Measurements from ENCODE around the gene BMPR1A.

Gene BMPR1A

DNA sequence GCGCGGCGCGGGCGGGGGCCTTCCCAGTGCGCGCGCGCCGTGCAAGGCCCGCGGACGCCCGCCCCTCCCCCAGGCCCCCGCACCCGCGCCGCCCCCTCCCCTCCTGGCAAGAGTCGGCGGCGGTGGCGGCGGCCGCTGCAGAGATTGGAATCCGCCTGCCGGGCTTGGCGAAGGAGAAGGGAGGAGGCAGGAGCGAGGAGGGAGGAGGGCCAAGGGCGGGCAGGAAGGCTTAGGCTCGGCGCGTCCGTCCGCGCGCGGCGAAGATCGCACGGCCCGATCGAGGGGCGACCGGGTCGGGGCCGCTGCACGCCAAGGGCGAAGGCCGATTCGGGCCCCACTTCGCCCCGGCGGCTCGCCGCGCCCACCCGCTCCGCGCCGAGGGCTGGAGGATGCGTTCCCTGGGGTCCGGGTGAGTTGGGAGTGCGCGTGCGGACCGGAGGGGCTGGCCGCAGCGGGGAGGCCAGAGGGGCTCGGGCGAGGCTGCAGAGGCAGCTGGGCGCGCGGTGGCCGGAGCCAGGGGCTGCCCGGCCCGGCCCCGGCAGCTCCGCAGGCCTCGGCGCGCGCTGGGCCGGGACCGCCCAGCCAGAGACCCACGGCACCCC, at the start of gene BMPR1A:
BMPR1A (plus strand) TSS at position 109 of the 602 bp plus-strand sequence. CDS start 119,400 bp downstream, outside the sequence.
- DNase-seq (ENCODE audit: extremely low read depth, low read depth): no peak
- peak within 1 kb of the TSS; percentile 85 for H3K4me3 ChIP-seq (replicated peaks; ENCODE audit: low read depth, low read length)

DNA sequence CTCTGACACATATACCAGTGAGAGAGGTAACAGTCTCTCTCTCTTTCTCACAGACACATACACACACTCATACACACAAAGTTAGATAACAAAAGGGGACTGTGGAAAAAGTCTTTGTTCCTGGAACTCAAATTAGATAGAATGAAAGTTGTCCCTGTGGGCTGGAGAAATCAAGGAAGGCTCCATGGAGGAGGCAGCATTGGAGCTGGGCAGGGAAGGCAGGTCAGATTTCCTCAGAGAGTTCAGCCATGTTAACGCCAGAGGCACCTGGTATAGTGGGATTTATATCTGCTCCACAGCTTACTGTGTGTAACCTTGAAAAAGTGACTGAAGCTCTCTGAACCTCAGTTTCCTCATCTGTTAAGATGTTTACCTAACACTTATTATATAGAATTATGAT, 49.4 kb upstream of the BMPR1A start:
- H3K4me3 ChIP-seq (replicated peaks; ENCODE audit: low read depth, low read length): no peak overlapping the region
- no peak for DNase-seq (ENCODE audit: extremely low read depth, low read depth)
- TF ChIP-seq, protein P1, sequence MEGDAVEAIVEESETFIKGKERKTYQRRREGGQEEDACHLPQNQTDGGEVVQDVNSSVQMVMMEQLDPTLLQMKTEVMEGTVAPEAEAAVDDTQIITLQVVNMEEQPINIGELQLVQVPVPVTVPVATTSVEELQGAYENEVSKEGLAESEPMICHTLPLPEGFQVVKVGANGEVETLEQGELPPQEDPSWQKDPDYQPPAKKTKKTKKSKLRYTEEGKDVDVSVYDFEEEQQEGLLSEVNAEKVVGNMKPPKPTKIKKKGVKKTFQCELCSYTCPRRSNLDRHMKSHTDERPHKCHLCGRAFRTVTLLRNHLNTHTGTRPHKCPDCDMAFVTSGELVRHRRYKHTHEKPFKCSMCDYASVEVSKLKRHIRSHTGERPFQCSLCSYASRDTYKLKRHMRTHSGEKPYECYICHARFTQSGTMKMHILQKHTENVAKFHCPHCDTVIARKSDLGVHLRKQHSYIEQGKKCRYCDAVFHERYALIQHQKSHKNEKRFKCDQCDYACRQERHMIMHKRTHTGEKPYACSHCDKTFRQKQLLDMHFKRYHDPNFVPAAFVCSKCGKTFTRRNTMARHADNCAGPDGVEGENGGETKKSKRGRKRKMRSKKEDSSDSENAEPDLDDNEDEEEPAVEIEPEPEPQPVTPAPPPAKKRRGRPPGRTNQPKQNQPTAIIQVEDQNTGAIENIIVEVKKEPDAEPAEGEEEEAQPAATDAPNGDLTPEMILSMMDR (IDR thresholded peaks at IDR 0.05; ENCODE audit: low read depth, low read length, missing control alignments): no peak

More for the DNA sequence above, at the start of gene BMPR1A:
- TF ChIP-seq, protein P1 (IDR thresholded peaks at IDR 0.05; ENCODE audit: low read depth, low read length, missing control alignments): no peak

DNA sequence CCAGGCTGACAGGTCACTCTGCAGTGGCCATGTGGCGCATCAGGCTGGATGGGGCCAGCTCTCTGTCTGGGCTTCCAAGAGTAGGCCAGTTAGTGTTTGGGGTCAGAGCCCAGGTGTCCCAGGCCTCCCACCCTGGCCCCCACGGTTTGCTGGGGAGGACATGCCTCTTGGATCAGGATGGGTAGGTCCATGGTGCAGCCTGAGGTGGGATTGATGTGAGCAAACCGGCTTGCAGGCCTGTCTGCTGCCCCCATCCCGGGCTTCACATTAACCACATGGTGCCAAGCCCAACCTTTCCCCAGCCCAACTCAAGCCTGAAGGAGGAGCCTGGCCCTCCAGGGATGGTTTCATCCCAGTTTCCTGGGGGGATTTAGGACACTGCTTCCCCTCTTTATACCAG, 48.9 kb upstream of the BMPR1A start:
- no peak for DNase-seq (ENCODE audit: extremely low read depth, low read depth)
- TF ChIP-seq, protein P1 (IDR thresholded peaks at IDR 0.05; ENCODE audit: low read depth, low read length, missing control alignments): no peak
- no peak overlapping the region for H3K4me3 ChIP-seq (replicated peaks; ENCODE audit: low read depth, low read length)

DNA sequence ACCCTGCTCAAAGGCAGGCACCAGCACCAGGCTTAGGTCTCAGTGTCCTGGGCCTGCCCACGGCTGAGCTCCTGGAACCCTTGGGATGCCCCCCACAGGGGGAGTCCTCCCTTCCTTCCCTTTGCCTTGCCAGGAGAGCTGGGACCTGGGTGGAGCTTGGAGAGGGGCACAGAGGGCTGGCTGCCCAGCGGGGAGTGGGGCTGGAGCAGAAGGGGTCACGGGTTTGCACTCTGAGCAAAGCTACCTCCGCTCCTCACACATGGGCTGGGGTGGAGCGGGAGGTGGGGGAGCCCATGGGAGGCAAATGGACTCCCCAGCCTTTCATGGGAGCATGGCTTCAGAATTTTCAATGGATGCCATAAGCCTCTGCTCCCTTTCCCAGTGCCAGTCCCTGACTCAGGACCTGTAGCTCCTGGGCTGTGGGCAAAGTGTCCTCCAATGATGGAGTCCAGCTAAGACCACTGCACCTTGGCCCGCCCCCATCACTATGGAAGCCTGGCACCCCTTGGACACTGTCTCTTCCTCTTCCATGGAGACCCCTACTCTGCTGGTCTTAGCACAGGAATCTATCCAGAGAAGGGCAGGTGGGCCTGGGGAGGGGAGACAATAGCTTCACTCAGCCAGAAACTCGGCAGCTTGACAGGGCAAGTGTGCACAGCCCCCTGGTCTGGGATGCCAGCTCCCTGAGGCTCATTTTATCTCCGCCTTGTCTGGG, 48.2 kb upstream of the BMPR1A start:
- no peak for DNase-seq (ENCODE audit: extremely low read depth, low read depth)
- TF ChIP-seq, protein P1 (IDR thresholded peaks at IDR 0.05; ENCODE audit: low read depth, low read length, missing control alignments): no peak
- H3K4me3 ChIP-seq (replicated peaks; ENCODE audit: low read depth, low read length): no peak overlapping the region

DNA sequence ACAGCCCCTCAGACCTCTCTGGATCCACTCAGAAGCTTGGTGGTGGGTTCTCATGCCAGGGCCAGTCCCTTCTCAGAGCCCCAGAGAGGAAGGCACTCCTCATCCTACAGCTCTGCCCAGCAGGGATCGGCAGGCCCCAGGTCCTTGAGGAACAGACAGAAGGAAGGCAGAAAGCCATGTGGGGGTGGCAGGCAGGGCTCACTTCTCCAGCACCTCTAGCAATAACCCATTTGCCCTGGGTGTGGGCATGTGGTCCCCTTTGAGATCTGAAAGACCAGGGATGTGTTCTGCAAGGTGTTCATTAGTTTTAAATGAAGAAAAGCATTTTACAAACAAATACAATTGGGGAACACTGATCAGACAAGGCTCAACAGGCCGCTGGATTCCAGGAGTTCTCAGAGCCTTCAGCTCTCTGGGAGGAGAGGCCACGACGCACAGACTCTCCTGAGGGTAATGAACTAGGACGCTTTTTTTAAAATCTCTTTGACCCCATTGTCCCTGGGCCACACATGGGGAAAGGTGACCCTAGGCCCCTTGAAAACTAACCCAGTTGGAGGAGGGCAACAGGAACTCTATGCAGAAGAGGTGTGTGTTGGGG, 47.5 kb upstream of the BMPR1A start:
- DNase-seq (ENCODE audit: extremely low read depth, low read depth): no peak

DNA sequence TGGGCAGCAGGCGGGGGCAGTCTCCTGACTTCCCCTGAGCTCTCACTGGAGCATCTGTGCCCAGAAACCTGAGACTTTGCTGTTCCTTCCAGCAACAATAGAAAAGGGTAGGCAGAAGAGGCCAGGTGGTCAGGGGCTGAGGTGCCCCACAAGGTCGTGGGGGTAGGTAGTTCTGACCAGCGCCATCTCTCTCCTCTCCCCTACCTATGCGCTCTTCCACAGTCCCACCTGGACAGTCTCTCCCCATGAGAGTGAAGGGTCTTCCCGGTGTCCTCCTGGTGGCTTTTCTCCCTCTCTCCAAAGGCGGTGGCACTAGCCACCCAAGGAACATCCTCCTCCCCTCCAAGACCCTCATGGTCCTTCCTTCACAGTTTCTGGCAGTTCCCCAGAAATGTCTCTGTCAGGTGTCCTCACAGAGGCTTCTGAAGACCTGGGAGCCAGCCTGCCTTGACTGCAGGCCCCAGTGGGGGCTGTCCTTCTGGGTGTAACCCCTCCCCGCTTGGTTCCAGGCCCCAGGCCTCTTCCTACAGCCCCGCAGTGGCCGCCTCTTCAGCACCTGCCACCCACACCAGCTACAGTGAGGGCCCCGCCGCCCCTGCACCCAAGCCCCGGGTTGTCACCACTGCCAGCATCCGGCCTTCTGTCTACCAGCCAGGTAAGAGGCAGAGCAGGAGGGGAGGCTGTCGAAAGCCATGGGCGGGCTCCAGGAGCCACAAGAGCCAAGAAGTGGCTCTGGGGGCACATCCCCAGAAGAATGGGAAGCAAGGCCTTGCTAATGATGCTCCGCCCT, 46.8 kb upstream of the BMPR1A start:
- TF ChIP-seq, protein P1 (IDR thresholded peaks at IDR 0.05; ENCODE audit: low read depth, low read length, missing control alignments): no peak
- H3K4me3 ChIP-seq (replicated peaks; ENCODE audit: low read depth, low read length): no peak overlapping the region
- DNase-seq (ENCODE audit: extremely low read depth, low read depth): no peak

More for the DNA sequence above, 47.5 kb upstream of the BMPR1A start:
- TF ChIP-seq, protein P1 (IDR thresholded peaks at IDR 0.05; ENCODE audit: low read depth, low read length, missing control alignments): no peak
- H3K4me3 ChIP-seq (replicated peaks; ENCODE audit: low read depth, low read length): no peak overlapping the region
